Keratinocyte (primary cell): ENCODE measurements around the gene LLCFC1. TPM values are rescaled to one million over a fixed set of nuclear protein-coding genes. Genes with fewer than 3 reads are reported as not detected.

Experiments used
- DNase-seq: peaks from one replicate; pipeline ENCODE4 v3.0.0-alpha.2; 2011; ENCODE audit warnings: low read depth, missing footprints, low spot score
- FAIRE-seq: peaks from 2 replicates; lab custom pipeline; 2011; peaks lifted over from hg19 to GRCh38; lab: Jason Lieb, UNC
- H2AFZ ChIP-seq: 2 replicates; pipeline ENCODE4 v1.6.0; 2012; ENCODE audit warnings: low read length, control low read depth, inconsistent platforms; ENCODE audit not compliant: control insufficient read depth
- H3K27ac ChIP-seq: 2 replicates; pipeline ENCODE4 v1.5.1; 2011; ENCODE audit warnings: low read length; ENCODE audit not compliant: control insufficient read depth, insufficient read depth
- H3K27me3 ChIP-seq: 3 replicates; pipeline ENCODE4 v1.6.0; 2011; ENCODE audit warnings: low read length; ENCODE audit not compliant: control insufficient read depth, insufficient read depth; ENCODE audit errors: extremely low read depth
- H3K36me3 ChIP-seq, 2 experiments: 2 replicates in 1 of 2; 3 replicates in 1 of 2; pipeline ENCODE4 v1.5.1; 2011; ENCODE audit warnings: low read length in 2 of 2, mild to moderate bottlenecking in 1 of 2; ENCODE audit not compliant: control insufficient read depth in 2 of 2, insufficient read depth in 2 of 2; ENCODE audit errors: extremely low read depth in 1 of 2
- H3K4me1 ChIP-seq: 3 replicates; pipeline ENCODE4 v1.5.1; 2011; ENCODE audit warnings: low read length; ENCODE audit not compliant: control insufficient read depth, insufficient read depth; ENCODE audit errors: extremely low read depth
- H3K4me2 ChIP-seq: 3 replicates; pipeline ENCODE4 v1.6.0; 2011; ENCODE audit warnings: low read depth, low read length; ENCODE audit not compliant: control insufficient read depth, insufficient read depth; ENCODE audit errors: extremely low read depth
- H3K4me3 ChIP-seq, 3 experiments: fragments of 200-600 bp in 1 of 3; sonication (generic) in 1 of 3; 2 replicates in 2 of 3; 3 replicates in 1 of 3; pipeline ENCODE4 v1.5.1; 2011 to 2016; ENCODE audit warnings: low read length in 3 of 3, mild to moderate bottlenecking in 3 of 3, control low read depth in 2 of 3, inconsistent platforms in 1 of 3, low read depth in 1 of 3, mixed read lengths in 1 of 3, mixed run types in 1 of 3, moderate library complexity in 1 of 3; ENCODE audit not compliant: control insufficient read depth in 2 of 3, insufficient read depth in 2 of 3; ENCODE audit errors: extremely low read depth in 1 of 3
- H3K79me2 ChIP-seq: 2 replicates; pipeline ENCODE4 v1.6.0; 2012; ENCODE audit warnings: low read length; ENCODE audit not compliant: control insufficient read depth, insufficient read depth
- H3K9ac ChIP-seq: 3 replicates; pipeline ENCODE4 v1.6.0; 2011; ENCODE audit warnings: low read length; ENCODE audit not compliant: control insufficient read depth, insufficient read depth; ENCODE audit errors: extremely low read depth
- H3K9me1 ChIP-seq: 3 replicates; pipeline ENCODE4 v1.6.0; 2011; ENCODE audit warnings: low read length; ENCODE audit not compliant: control insufficient read depth, insufficient read depth; ENCODE audit errors: extremely low read depth
- H3K9me3 ChIP-seq: 2 replicates; pipeline ENCODE4 v1.5.1; 2012; ENCODE audit warnings: low read depth, low read length; ENCODE audit not compliant: control insufficient read depth
- H4K20me1 ChIP-seq: 3 replicates; pipeline ENCODE4 v1.6.0; 2011; ENCODE audit warnings: low read length; ENCODE audit not compliant: control insufficient read depth, insufficient read depth; ENCODE audit errors: extremely low read depth
- CTCF ChIP-seq, 3 experiments: IDR thresholded peaks in 1 of 3; conservative IDR thresholded peaks in 1 of 3; optimal IDR thresholded peaks in 1 of 3; 2 replicates in 2 of 3; 3 replicates in 1 of 3; pipeline versions ENCODE3 to v1.5.1; 2011; ENCODE audit warnings: low read length in 3 of 3, mild to moderate bottlenecking in 3 of 3, moderate library complexity in 2 of 3, control low read depth in 1 of 3, inconsistent platforms in 1 of 3; ENCODE audit not compliant: insufficient read depth in 2 of 3; ENCODE audit errors: extremely low read depth in 1 of 3
- EZH2 ChIP-seq: IDR thresholded peaks from one replicate; pipeline ENCODE4 v1.6.1; 2012; ENCODE audit warnings: inconsistent platforms, mild to moderate bottlenecking, low read length, moderate library complexity
- dilution Hi-C: fragments of 300-500 bp; cut with MboI; formaldehyde crosslinking; loops from one replicate; pipeline ENCODE4 v1.7.0; 2020; ENCODE audit warnings: low sequenced_read_pairs; ENCODE audit not compliant: extremely low pct_ligation_motif_present
- polyA plus RNA-seq, 5 experiments: library from polyadenylated mRNA; depleted of rRNA in 3 of 5; stranded (reverse) in 3 of 5; stranded (forward) in 1 of 5; unstranded in 1 of 5; fragments of >200 nt; gene quantifications; 1 replicate in 1 of 5; 2 replicates in 3 of 5; 3 replicates in 1 of 5; pipeline versions ENCODE4 v1.2.1 to v1.2.3, GENCODE V29; 2011 to 2012; ENCODE audit warnings: missing spikeins in 2 of 5, low read depth in 1 of 5, low replicate concordance in 1 of 5

Gene LLCFC1
- polyA plus RNA-seq, 1 donor (not counting 4 experiments of a cell fraction or from before 2014, with no cell fraction given), result not detected

- H4K20me1 ChIP-seq, result no peaks in the 10 kb centered on the region
- no peaks in the 10 kb centered on the region for H3K79me2 ChIP-seq
- H2AFZ ChIP-seq, result no peak overlapping the region
- H3K27me3 ChIP-seq, result peaks cover 5% of the 10 kb centered on the region
- H3K4me1 ChIP-seq, result no peaks in the 10 kb centered on the region
- no peak overlapping the region for H3K9ac ChIP-seq
- FAIRE-seq (no peak), DNase-seq (no peak)
- no peaks in the 10 kb centered on the region for H3K36me3 ChIP-seq
- TF ChIP-seq CTCF (optimal IDR thresholded peaks at IDR 0.05 in 1 of 3, IDR thresholded peaks at IDR 0.05 in 1 of 3, conservative IDR thresholded peaks at IDR 0.05 in 1 of 3; ENCODE audit: extremely low read depth in 1 of 3, insufficient read depth in 2 of 3, low read length in 3 of 3) (no peak), EZH2 (no peak)
- H3K9me1 ChIP-seq, result no peaks in the 10 kb centered on the region
- dilution Hi-C loops, result no loop called here
- H3K27ac ChIP-seq, result no peak overlapping the region
- H3K9me3 ChIP-seq, result no peaks in the 10 kb centered on the region
- no peak overlapping the region for H3K4me3 ChIP-seq
- H3K4me2 ChIP-seq, result no peak overlapping the region
These were observed 46.3 kb upstream of the LLCFC1 start for GRCh38 chr7:142892951-142893350.

GRCh38 chr7:142894112-142894984 is 44.9 kb upstream of the LLCFC1 start:
- Histone ChIP-seq H4K20me1 (no peaks in the 10 kb centered on the region), H2AFZ (no peak overlapping the region), H3K36me3 (no peaks in the 10 kb centered on the region), H3K4me3 (no peak overlapping the region), H3K4me2 (no peak overlapping the region), H3K27ac (no peak overlapping the region), H3K27me3 (peaks cover 9% of the 10 kb centered on the region), H3K4me1 (no peaks in the 10 kb centered on the region), H3K9me1 (no peaks in the 10 kb centered on the region), H3K9me3 (no peaks in the 10 kb centered on the region), H3K79me2 (no peaks in the 10 kb centered on the region), H3K9ac (no peak overlapping the region)
- DNase-seq, result no peak
- TF ChIP-seq EZH2, result no peak
- no peak for TF ChIP-seq CTCF (optimal IDR thresholded peaks at IDR 0.05 in 1 of 3, IDR thresholded peaks at IDR 0.05 in 1 of 3, conservative IDR thresholded peaks at IDR 0.05 in 1 of 3; ENCODE audit: extremely low read depth in 1 of 3, insufficient read depth in 2 of 3, low read length in 3 of 3)
- dilution Hi-C loops, result no loop called here
- no peak for FAIRE-seq
